ENCODE data around the gene OARD1.
A peak's percentile ranks its signal among the peaks of the same experiment; 100 is the strongest.

Gene OARD1

GRCh38 chr6:41074692-41075436 is 2.7 kb upstream of the OARD1 start:
- no peak for DNase-seq

- DNase-seq = peak; percentile 14
Observed at GRCh38 chr6:41073968-41074691, 2.0 kb upstream of the OARD1 start.

GRCh38 chr6:41073203-41073967 is 1.2 kb upstream of the OARD1 start:
- peak; percentile 84 for DNase-seq

GRCh38 chr6:41072836-41073202 is 663 bp upstream of the OARD1 start, which contains the start of gene NFYA:
TSS of gene NFYA (plus strand) at chr6:41072974. CDS start at chr6:41079090, 6,116 bp downstream.
- DNase-seq = no peak

DNA sequence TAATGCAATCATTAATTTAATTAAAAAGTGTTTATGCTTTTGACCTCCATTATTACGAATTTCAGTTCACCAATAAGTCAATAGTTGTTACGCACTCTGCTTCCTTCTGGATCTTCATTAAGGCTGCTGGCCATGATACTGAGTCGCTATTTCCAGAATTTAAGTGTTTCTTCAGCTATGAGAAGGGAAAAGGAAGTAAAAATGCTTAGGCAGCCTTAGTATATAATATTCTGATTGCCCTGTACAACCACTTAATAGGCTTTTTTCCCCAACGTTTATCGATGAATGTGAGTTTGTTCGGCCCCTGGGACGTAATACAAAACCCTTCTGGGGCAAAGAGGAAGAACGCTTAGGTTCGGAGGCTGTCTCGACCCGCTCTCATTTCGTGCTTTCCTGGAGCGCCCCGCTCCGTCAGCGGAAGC is 644 bp downstream of the OARD1 start:
- no peak for DNase-seq

- DNase-seq = peak; percentile 36
Observed at GRCh38 chr6:41066867-41067304, 5.3 kb downstream of the OARD1 start.

- DNase-seq = no peak
Observed at GRCh38 chr6:41065550-41066026, 6.6 kb downstream of the OARD1 start.

DNA sequence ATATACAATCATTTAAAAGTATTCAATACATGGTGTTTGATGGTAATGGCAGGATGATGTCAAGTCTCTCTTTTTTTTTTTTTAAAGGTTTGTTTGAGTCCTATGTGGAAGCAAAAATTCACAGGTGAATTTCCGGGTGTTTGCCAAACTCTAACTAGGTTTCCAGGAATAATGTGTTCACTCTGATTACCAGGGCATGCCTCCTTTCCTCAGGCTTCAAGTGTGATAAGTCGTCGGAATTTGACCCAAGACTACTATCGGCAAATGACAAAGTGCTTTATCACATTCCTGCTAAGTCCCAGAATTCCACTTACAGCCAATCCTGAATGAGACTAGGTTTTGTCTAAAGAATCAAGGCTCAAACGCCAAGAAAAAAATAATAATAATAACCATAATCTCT is 7.3 kb downstream of the OARD1 start:
- no peak for DNase-seq

DNA sequence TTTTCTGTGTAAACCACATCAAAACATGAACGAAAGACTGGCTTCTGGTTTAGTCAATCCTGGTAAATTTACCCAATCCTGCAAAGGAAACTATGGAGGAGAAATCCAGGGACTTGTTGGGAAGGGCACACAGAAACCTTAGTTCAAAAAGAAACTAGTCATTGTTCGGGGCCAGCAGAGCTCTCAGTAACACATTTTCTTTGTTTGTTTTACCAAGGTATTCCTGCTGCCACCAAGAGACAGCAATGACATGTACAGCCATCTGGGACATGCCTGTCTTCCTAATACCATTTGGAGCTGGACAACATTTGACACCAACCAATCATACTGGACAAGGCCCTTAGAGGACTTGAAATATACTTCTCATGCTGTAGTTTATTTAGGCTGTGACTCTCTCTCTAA is 8.3 kb downstream of the OARD1 start:
- DNase-seq = no peak

DNA sequence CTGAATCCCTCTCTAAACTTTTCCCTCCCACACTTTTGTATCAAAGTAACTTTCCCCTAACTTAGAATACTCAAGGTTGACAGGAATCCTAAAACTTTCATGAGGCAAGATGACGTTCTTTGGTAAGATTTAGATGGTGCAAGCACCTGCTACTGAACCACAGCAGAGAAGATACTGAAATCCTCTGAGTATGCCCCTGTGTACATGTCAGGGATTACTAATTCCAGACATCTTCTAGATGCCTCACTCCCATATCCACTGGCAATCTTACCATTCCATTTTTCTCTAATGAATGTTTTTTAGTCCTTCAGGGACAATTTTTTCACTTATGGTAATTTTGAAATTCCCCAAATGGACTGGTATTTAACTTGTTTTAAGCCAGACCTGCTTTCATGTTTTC is 10.1 kb downstream of the OARD1 start:
- DNase-seq = no peak

DNA sequence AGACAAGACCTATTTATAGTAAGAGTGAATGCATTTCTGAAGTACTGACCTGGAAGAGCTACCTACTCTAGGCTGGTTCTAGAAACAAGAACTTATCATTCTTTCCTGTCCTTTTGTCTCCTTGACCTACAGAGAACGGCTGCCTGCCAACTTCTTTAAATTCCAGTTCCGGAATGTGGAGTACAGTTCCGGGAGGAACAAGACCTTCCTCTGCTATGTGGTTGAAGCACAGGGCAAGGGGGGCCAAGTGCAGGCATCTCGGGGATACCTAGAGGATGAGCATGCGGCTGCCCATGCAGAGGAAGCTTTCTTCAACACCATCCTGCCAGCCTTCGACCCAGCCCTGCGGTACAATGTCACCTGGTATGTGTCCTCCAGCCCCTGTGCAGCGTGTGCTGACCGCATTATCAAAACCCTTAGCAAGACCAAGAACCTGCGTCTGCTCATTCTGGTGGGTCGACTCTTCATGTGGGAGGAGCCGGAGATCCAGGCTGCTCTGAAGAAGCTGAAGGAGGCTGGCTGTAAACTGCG is 10.9 kb downstream of the OARD1 start:
- DNase-seq = no peak

DNA sequence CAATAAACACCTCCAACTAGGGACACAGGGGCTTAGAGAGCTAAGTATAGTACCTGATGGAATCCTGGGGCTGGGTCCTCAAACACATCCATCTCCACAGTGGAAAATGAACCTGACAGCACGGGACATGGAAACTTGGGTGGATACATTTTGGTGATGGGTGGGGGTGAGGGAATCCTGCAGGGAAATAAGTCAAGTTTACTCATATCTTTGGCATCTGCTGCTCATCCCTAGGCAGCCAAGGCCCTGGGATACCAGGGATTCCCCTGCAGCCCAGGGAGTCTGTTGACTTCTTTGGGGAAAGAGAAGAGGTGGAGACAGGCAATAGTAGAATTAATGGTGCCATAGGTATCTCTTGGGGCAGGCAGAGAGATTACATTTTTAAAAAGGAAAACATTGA is 12.6 kb downstream of the OARD1 start:
- no peak for DNase-seq

GRCh38 chr6:41058783-41059181 is 13.4 kb downstream of the OARD1 start:
- no peak for DNase-seq

GRCh38 chr6:41056768-41057490 is 15.2 kb downstream of the OARD1 start:
- no peak for DNase-seq

DNA sequence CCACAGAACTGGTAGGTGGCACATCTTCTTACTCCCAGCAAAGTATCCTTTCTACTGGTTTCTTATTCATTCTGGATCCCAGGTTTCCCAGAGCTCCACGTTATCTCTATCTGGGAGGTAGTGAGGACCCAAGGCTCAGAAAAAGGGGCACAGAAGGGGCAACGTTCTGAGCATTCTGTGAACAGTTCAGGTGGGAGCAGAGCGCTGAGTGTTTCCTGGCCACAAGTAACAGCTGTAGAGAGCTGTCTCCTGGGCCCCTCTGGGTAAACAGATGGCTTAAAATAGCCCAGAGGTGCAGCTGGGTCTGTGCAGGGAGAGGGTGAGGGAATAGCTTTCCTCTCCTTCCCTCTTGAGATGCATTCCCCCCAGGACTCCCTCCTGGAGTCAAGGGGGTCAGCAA is 17.0 kb downstream of the OARD1 start:
- DNase-seq = no peak

GRCh38 chr6:41054511-41054910 is 17.6 kb downstream of the OARD1 start:
- DNase-seq = no peak

- no peak for DNase-seq
Observed at GRCh38 chr6:41053041-41053440, 19.1 kb downstream of the OARD1 start, which contains the start of gene APOBEC2. TSS of gene APOBEC2 (plus strand) at chr6:41053202. CDS start at chr6:41053348, 146 bp downstream.

DNA sequence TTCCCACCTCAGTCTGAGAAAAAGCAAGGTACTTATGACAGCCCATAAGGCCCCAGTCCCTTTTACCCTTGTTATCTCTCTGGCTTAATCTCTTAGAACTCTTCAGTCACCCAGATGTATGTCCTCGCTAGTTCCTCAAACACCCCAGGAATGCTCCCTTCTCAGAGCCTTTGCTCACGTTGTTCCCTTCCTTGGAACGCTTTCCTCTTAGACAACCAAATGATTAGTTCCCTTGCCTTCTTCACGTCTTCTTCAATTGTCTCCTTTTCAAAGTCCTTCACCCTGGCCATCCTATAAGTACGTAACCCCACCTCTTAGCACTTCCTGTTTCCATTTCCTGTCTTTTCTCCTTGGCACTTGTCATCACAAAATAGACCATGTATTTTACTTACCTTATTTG is 20.3 kb downstream of the OARD1 start:
- DNase-seq = no peak

DNA sequence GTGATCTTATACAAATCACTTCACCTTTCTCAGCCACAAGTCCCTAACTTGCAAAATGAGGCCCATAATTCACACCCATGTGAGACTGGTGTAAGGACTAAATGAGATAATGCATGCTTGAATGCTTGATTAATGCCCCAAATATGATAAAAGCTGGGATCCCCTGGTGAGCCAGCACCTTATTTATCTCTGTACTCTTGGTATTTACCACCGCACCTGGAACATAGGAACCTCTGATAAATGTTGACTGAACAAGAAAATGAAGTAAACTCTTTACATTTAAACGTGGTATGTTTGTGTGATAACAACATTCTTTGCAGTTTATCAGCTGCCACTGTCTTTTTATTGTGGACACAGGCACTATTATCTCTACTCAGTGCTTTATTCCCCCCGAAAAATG is 21.6 kb downstream of the OARD1 start:
- DNase-seq = no peak

GRCh38 chr6:41049955-41050354 is 22.2 kb downstream of the OARD1 start:
- DNase-seq = no peak

GRCh38 chr6:41049521-41049920 is 22.6 kb downstream of the OARD1 start:
- no peak for DNase-seq

All from NCI-H2227 treated with DMSO at 0.1 percent for 48 hours (cell line).